IMR-90 (cell line): ENCODE data around the gene NHSL2. TPM values are rescaled to one million over a fixed set of nuclear protein-coding genes. Genes with fewer than 3 reads are reported as not detected.

ENCODE experiments used
- ATAC-seq: fragments of 200-7000 bp; cut with Tn5 transposase; 2 replicates; pipeline ENCODE4 v1.9.1; 2020; ENCODE audit warnings: low read depth, mild to moderate bottlenecking, moderate library complexity
- BruUV-seq: library from RNA; stranded (reverse); fragments of 400-500 nt; replicated peaks from 2 replicates; lab custom pipeline; 2021; lab: Mats Ljungman, UMichigan
- CTCF ChIA-PET: fragments of 300-600 bp; formaldehyde crosslinking; extraction: SDS; loops from one replicate; lab custom pipeline; 2021; ENCODE audit warnings: antibody characterized with exemption; lab: Yijun Ruan, JAX
- POLR2A ChIA-PET: fragments of 300-600 bp; sonication (Branson Sonifier 250); formaldehyde crosslinking; loops from one replicate; lab custom pipeline; 2022; ENCODE audit warnings: antibody characterized with exemption; ENCODE audit not compliant: unreplicated experiment; lab: Charles Lee
- DNase-seq: peaks from one replicate; pipeline ENCODE4 v3.0.0; 2013
- H2AFZ ChIP-seq: replicated peaks from 2 replicates; pipeline ENCODE3; 2013; ENCODE audit warnings: low read length, mild to moderate bottlenecking; ENCODE audit not compliant: poor library complexity
- H2AK5ac ChIP-seq: 2 replicates; pipeline ENCODE4 v1.6.1; 2013; ENCODE audit warnings: low read depth, low read length, inconsistent platforms
- H2AK9ac ChIP-seq: replicated peaks from 2 replicates; pipeline ENCODE3; 2013; ENCODE audit warnings: mild to moderate bottlenecking, low read depth, low read length, moderate library complexity; ENCODE audit not compliant: poor library complexity
- H2BK120ac ChIP-seq: 2 replicates; pipeline ENCODE4 v1.6.1; 2013; ENCODE audit warnings: low read depth, low read length, inconsistent platforms
- H2BK15ac ChIP-seq: 3 replicates; pipeline ENCODE4 v1.6.1; 2013; ENCODE audit warnings: low read depth, low read length, inconsistent platforms
- H2BK20ac ChIP-seq: 2 replicates; pipeline ENCODE4 v1.6.1; 2013; ENCODE audit warnings: low read depth, mild to moderate bottlenecking, inconsistent platforms, low read length, moderate library complexity
- H2BK5ac ChIP-seq: 2 replicates; pipeline ENCODE4 v1.6.1; 2013; ENCODE audit warnings: mild to moderate bottlenecking, low read depth, low read length, inconsistent platforms; ENCODE audit not compliant: poor library complexity, severe bottlenecking
- H3K14ac ChIP-seq: replicated peaks from 2 replicates; pipeline ENCODE4 v1.6.1; 2013; ENCODE audit warnings: low read depth, low read length, inconsistent platforms
- H3K18ac ChIP-seq: 2 replicates; pipeline ENCODE4 v1.6.1; 2013; ENCODE audit warnings: low read depth, low read length, control low read depth
- H3K23ac ChIP-seq: 2 replicates; pipeline ENCODE4 v1.6.1; 2013; ENCODE audit warnings: low read depth, low read length, inconsistent platforms
- H3K27ac ChIP-seq: 2 replicates; pipeline ENCODE4 v1.5.1; 2013; ENCODE audit warnings: mild to moderate bottlenecking, control low read depth, low read length; ENCODE audit not compliant: insufficient read depth
- H3K27me3 ChIP-seq: 2 replicates; pipeline ENCODE4 v1.6.1; 2013; ENCODE audit warnings: low read length; ENCODE audit not compliant: control insufficient read depth, insufficient read depth
- H3K36me3 ChIP-seq: 2 replicates; pipeline ENCODE4 v1.6.1; 2013; ENCODE audit warnings: low read length, mixed read lengths; ENCODE audit not compliant: control insufficient read depth, insufficient read depth
- H3K4ac ChIP-seq: 2 replicates; pipeline ENCODE4 v1.6.1; 2013; ENCODE audit warnings: low read depth, low read length, inconsistent platforms
- H3K4me1 ChIP-seq: 2 replicates; pipeline ENCODE4 v1.6.1; 2013; ENCODE audit warnings: low read length, mixed read lengths; ENCODE audit not compliant: control insufficient read depth, insufficient read depth
- H3K4me2 ChIP-seq: 2 replicates; pipeline ENCODE4 v1.6.1; 2013; ENCODE audit warnings: low read depth, mild to moderate bottlenecking, control low read depth, low read length, moderate library complexity
- H3K4me3 ChIP-seq: 2 replicates; pipeline ENCODE4 v1.5.1; 2013; ENCODE audit warnings: low read depth, mild to moderate bottlenecking, control low read depth, low read length, moderate library complexity; ENCODE audit not compliant: insufficient read depth
- H3K56ac ChIP-seq: 2 replicates; pipeline ENCODE4 v1.6.1; 2013; ENCODE audit warnings: low read length, inconsistent platforms; ENCODE audit not compliant: insufficient read depth; ENCODE audit errors: extremely low read depth
- H3K79me1 ChIP-seq, 2 experiments: 2 replicates each; pipeline ENCODE4 v1.6.1; 2013; ENCODE audit warnings: low read length in 2 of 2, inconsistent platforms in 1 of 2, low read depth in 1 of 2
- H3K9ac ChIP-seq: 2 replicates; pipeline ENCODE4 v1.6.1; 2013; ENCODE audit warnings: low read depth, low read length, control low read depth
- H3K9me1 ChIP-seq: 2 replicates; pipeline ENCODE4 v1.6.1; 2013; ENCODE audit warnings: low read length, inconsistent platforms; ENCODE audit not compliant: insufficient read depth
- H3K9me3 ChIP-seq: 2 replicates; pipeline ENCODE4 v1.6.1; 2013; ENCODE audit warnings: low read length; ENCODE audit not compliant: control insufficient read depth, insufficient read depth
- H4K20me1 ChIP-seq: 2 replicates; pipeline ENCODE4 v1.6.1; 2013; ENCODE audit warnings: low read length, inconsistent platforms; ENCODE audit not compliant: insufficient read depth
- H4K5ac ChIP-seq: 2 replicates; pipeline ENCODE4 v1.6.1; 2013; ENCODE audit warnings: mild to moderate bottlenecking, low read depth, low read length, control low read depth
- H4K8ac ChIP-seq, 2 experiments: 2 replicates each; pipeline ENCODE4 v1.6.1; 2013; ENCODE audit warnings: low read depth in 2 of 2, low read length in 2 of 2, control low read depth in 1 of 2, inconsistent platforms in 1 of 2
- H4K91ac ChIP-seq: 2 replicates; pipeline ENCODE4 v1.6.1; 2013; ENCODE audit warnings: low read depth, low read length, inconsistent platforms; ENCODE audit not compliant: insufficient read depth
- CTCF ChIP-seq: conservative IDR thresholded peaks from 2 replicates; pipeline ENCODE4 v1.5.1; 2012; ENCODE audit warnings: mild to moderate bottlenecking, low read depth, low read length, improper control_type of control experiment
- FOS ChIP-seq: fragments of 150-350 bp; IDR thresholded peaks from 2 replicates; pipeline ENCODE4 v1.6.1; 2016; ENCODE audit warnings: low read depth, low read length
- MAFK ChIP-seq: IDR thresholded peaks from 2 replicates; pipeline ENCODE4 v1.6.1; 2012; ENCODE audit warnings: low read depth, low read length, improper control_type of control experiment
- RAD21 ChIP-seq: IDR thresholded peaks from 2 replicates; pipeline ENCODE4 v1.6.1; 2012; ENCODE audit warnings: low read length, improper control_type of control experiment
- SMC3 ChIP-seq: fragments of 150-350 bp; IDR thresholded peaks from 2 replicates; pipeline ENCODE4 v1.6.1; 2016; ENCODE audit warnings: low read depth, mild to moderate bottlenecking, antibody characterized with exemption, low read length, moderate library complexity
- WGBS, 2 experiments: methylation state at CpG; one replicate each; pipeline versions ENCODE4 v1.1.5 to v1.1.7; 2013; ENCODE audit warnings: missing lambda C conversion rate in 2 of 2; ENCODE audit not compliant: insufficient read length in 1 of 2; ENCODE audit errors: extremely low coverage in 2 of 2; 5-methylcytosine and 5-hydroxymethylcytosine counted together
- dilution Hi-C: fragments of 300-500 bp; cut with HindIII; formaldehyde crosslinking; loops from one replicate; pipeline ENCODE4 v1.14.3; 2018; ENCODE audit warnings: low sequenced_read_pairs; ENCODE audit not compliant: unreplicated experiment
- in situ Hi-C: fragments of 300-500 bp; cut with MboI; formaldehyde crosslinking; loops from 3 replicates; pipeline ENCODE4 v1.14.3; 2019; ENCODE audit warnings: low sequenced_read_pairs, inconsistent platforms, mixed read lengths
- intact Hi-C: fragments of 100-400 bp; cut with micrococcal nuclease; formaldehyde crosslinking; loops from 2 replicates; pipeline ENCODE4 v1.10.0; 2022
- polyA plus RNA-seq, 3 experiments: library from polyadenylated mRNA; depleted of rRNA; stranded (reverse); fragments of >200 nt; gene quantifications; 2 replicates each; pipeline ENCODE4 v1.2.3, GENCODE V29; 2012; ENCODE audit warnings: low replicate concordance in 1 of 3
- total RNA-seq: library from RNA; depleted of rRNA; stranded (reverse); fragments of >200 nt; gene quantifications from 2 replicates; pipeline ENCODE4 v1.2.3, GENCODE V29; 2012
- TF ChIP-seq, protein P1 (sequence below): fragments of 150-350 bp; IDR thresholded peaks from 2 replicates; pipeline ENCODE4 v1.6.1; 2016; ENCODE audit warnings: low read depth, mild to moderate bottlenecking, low read length, moderate library complexity, borderline replicate concordance
- TF ChIP-seq, protein P2 (sequence below): fragments of 150-350 bp; IDR thresholded peaks from 2 replicates; pipeline ENCODE4 v1.6.1; 2017; ENCODE audit warnings: mild to moderate bottlenecking, antibody characterized with exemption, low read length, low read depth

The NHSL2 gene
- total and polyA plus RNA-seq, 2 of the 4 experiments (the other 2 are of a cell fraction), result 0.72 to 0.75 TPM

DNA sequence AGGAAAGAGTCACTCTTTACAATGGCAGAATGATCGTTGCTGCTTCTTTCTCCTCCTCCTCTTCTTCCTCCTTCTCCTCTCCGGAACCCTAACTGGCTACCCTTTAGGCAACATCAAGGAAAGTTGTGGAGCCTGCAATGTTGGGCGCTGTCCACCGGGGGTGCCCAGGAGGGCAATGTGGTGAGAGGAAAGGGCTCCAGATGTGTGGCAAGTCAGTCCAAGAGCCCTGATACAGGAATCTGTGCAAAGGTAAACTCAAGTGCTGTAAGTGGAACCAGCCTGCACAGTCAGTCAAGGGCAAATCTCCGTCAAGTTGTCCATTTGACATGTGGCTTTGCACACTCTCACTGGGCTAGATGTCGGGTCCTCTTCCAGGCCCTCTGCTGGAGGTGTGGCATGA is 218.2 kb downstream of the NHSL2 start:
- no peak overlapping the region for H4K91ac ChIP-seq
- H3K9me1 ChIP-seq, result no peaks in the 10 kb centered on the region
- H3K36me3 ChIP-seq, result no peaks in the 10 kb centered on the region
- DNase-seq (no peak), ATAC-seq (no peak)
- H3K23ac ChIP-seq, result no peak overlapping the region
- no peak overlapping the region for H4K5ac ChIP-seq
- no peak overlapping the region for H3K4me3 ChIP-seq
- H3K9ac ChIP-seq, result no peak overlapping the region
- H3K14ac ChIP-seq, result no peak overlapping the region
- TSS peak; percentile 43 for BruUV-seq
- no peaks in the 10 kb centered on the region for H3K79me1 ChIP-seq
- H4K8ac ChIP-seq, result no peak overlapping the region
- no peak overlapping the region for H2AFZ ChIP-seq
- peaks cover 50% of the 10 kb centered on the region for H3K27me3 ChIP-seq
- no peak overlapping the region for H3K18ac ChIP-seq
- no peak overlapping the region for H3K4me2 ChIP-seq
- no peak overlapping the region for H3K56ac ChIP-seq
- H2BK120ac ChIP-seq, result no peak overlapping the region
- no peak overlapping the region for H2AK9ac ChIP-seq
- no peak overlapping the region for H3K4ac ChIP-seq
- H4K20me1 ChIP-seq, result no peaks in the 10 kb centered on the region
- 80% methylated on average over 1 of the region's 6 CpGs; no CpG with 5 or more reads in 1 of the 2 experiments for WGBS, 2 experiments
- H3K9me3 ChIP-seq, result peaks cover 4% of the 10 kb centered on the region; the same call in 1 of the 2 replicates
- H2BK15ac ChIP-seq, result no peak overlapping the region
- no peak overlapping the region for H2AK5ac ChIP-seq
- CTCF ChIA-PET, result no interaction called here
- intact Hi-C loops, result no loop called here
- POLR2A ChIA-PET, result no interaction called here
- no peak overlapping the region for H2BK5ac ChIP-seq
- no peak overlapping the region for H2BK20ac ChIP-seq
- in situ Hi-C loops, result loop anchor here (5.0 kb wide), 1 partner anchor 107 kb away; no protein-coding TSS in a partner anchor
- dilution Hi-C loops, result no loop called here
- no peak overlapping the region for H3K27ac ChIP-seq
- TF ChIP-seq FOS, result no peak
- TF ChIP-seq MAFK, result no peak
- TF ChIP-seq RAD21, result 0 out of 2 replicates have a peak, but pooled peaks have one; percentile 17
- TF ChIP-seq, protein P1, sequence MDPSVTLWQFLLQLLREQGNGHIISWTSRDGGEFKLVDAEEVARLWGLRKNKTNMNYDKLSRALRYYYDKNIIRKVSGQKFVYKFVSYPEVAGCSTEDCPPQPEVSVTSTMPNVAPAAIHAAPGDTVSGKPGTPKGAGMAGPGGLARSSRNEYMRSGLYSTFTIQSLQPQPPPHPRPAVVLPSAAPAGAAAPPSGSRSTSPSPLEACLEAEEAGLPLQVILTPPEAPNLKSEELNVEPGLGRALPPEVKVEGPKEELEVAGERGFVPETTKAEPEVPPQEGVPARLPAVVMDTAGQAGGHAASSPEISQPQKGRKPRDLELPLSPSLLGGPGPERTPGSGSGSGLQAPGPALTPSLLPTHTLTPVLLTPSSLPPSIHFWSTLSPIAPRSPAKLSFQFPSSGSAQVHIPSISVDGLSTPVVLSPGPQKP, result no peak
- TF ChIP-seq, protein P2, sequence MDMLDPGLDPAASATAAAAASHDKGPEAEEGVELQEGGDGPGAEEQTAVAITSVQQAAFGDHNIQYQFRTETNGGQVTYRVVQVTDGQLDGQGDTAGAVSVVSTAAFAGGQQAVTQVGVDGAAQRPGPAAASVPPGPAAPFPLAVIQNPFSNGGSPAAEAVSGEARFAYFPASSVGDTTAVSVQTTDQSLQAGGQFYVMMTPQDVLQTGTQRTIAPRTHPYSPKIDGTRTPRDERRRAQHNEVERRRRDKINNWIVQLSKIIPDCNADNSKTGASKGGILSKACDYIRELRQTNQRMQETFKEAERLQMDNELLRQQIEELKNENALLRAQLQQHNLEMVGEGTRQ, result no peak
- TF ChIP-seq CTCF, result peak; percentile 31
- TF ChIP-seq SMC3, result no peak
- peaks cover 2% of the 10 kb centered on the region; the same call in 1 of the 2 replicates for H3K4me1 ChIP-seq
